Measurements from ENCODE around the gene APBB2. TPM values are rescaled to one million over a fixed set of nuclear protein-coding genes. Genes with fewer than 3 reads are reported as not detected.
"Not testable (repeated sequence)": the region's sequence is repeated elsewhere in the genome, so short reads cannot be mapped to it uniquely, and the experiment has no call there.

The APBB2 gene
- total RNA-seq, 1 experiment from 2014 or later, result 29.7 TPM

GRCh38 chr4:41081847-41082246, 132.5 kb downstream of the APBB2 start:
- in situ Hi-C loops (cut with HindIII; ENCODE audit: low sequenced_read_pairs), result no loop called here
- no peak for DNase-seq (ENCODE audit: low spot score)

- in situ Hi-C loops (cut with HindIII; ENCODE audit: low sequenced_read_pairs), result no loop called here
- no peak for DNase-seq (ENCODE audit: low spot score)
Observed at GRCh38 chr4:41080976-41081375, 133.4 kb downstream of the APBB2 start.

- in situ Hi-C loops (cut with HindIII; ENCODE audit: low sequenced_read_pairs), result no loop called here
Observed at GRCh38 chr4:41079881-41080560, 134.3 kb downstream of the APBB2 start.

GRCh38 chr4:41077628-41078027, 136.7 kb downstream of the APBB2 start:
- DNase-seq (ENCODE audit: low spot score), result no peak
- in situ Hi-C loops (cut with HindIII; ENCODE audit: low sequenced_read_pairs), result no loop called here

More at GRCh38 chr4:41079881-41080560, 134.3 kb downstream of the APBB2 start:
- no peak for DNase-seq (ENCODE audit: low spot score)

GRCh38 chr4:41076481-41076880, 137.9 kb downstream of the APBB2 start:
- DNase-seq (ENCODE audit: low spot score), result no peak
- in situ Hi-C loops (cut with HindIII; ENCODE audit: low sequenced_read_pairs), result no loop called here

- in situ Hi-C loops (cut with HindIII; ENCODE audit: low sequenced_read_pairs), result no loop called here
Observed at GRCh38 chr4:41074215-41074614, 140.1 kb downstream of the APBB2 start.

GRCh38 chr4:41072021-41072777, 142.1 kb downstream of the APBB2 start:
- DNase-seq (ENCODE audit: low spot score), result no peak
- in situ Hi-C loops (cut with HindIII; ENCODE audit: low sequenced_read_pairs), result no loop called here

More at GRCh38 chr4:41074215-41074614, 140.1 kb downstream of the APBB2 start:
- no peak for DNase-seq (ENCODE audit: low spot score)

GRCh38 chr4:41070516-41071281, 143.6 kb downstream of the APBB2 start:
- in situ Hi-C loops (cut with HindIII; ENCODE audit: low sequenced_read_pairs), result no loop called here
- no peak for DNase-seq (ENCODE audit: low spot score)

GRCh38 chr4:41069838-41070237, 144.5 kb downstream of the APBB2 start:
- in situ Hi-C loops (cut with HindIII; ENCODE audit: low sequenced_read_pairs), result no loop called here
- DNase-seq (ENCODE audit: low spot score), result no peak

- in situ Hi-C loops (cut with HindIII; ENCODE audit: low sequenced_read_pairs), result no loop called here
- no peak for DNase-seq (ENCODE audit: low spot score)
Observed at GRCh38 chr4:41069257-41069656, 145.1 kb downstream of the APBB2 start.

- in situ Hi-C loops (cut with HindIII; ENCODE audit: low sequenced_read_pairs), result no loop called here
- no peak for DNase-seq (ENCODE audit: low spot score)
Observed at GRCh38 chr4:41067369-41067768, 147.0 kb downstream of the APBB2 start.

GRCh38 chr4:41066049-41066448, 148.3 kb downstream of the APBB2 start:
- in situ Hi-C loops (cut with HindIII; ENCODE audit: low sequenced_read_pairs), result no loop called here
- no peak for DNase-seq (ENCODE audit: low spot score)

- no peak for DNase-seq (ENCODE audit: low spot score)
- in situ Hi-C loops (cut with HindIII; ENCODE audit: low sequenced_read_pairs), result no loop called here
Observed at GRCh38 chr4:41065434-41066006, 148.8 kb downstream of the APBB2 start.

- no peak for DNase-seq (ENCODE audit: low spot score)
- in situ Hi-C loops (cut with HindIII; ENCODE audit: low sequenced_read_pairs), result no loop called here
Observed at GRCh38 chr4:41064953-41065352, 149.4 kb downstream of the APBB2 start.

- no peak for DNase-seq (ENCODE audit: low spot score)
- in situ Hi-C loops (cut with HindIII; ENCODE audit: low sequenced_read_pairs), result no loop called here
Observed at GRCh38 chr4:41061482-41062185, 152.7 kb downstream of the APBB2 start.

- DNase-seq (ENCODE audit: low spot score), result no peak
- in situ Hi-C loops (cut with HindIII; ENCODE audit: low sequenced_read_pairs), result no loop called here
Observed at GRCh38 chr4:41060352-41061334, 153.7 kb downstream of the APBB2 start.

- in situ Hi-C loops (cut with HindIII; ENCODE audit: low sequenced_read_pairs); DNase-seq (ENCODE audit: low spot score): not testable (repeated sequence)
Observed at GRCh38 chr4:41059411-41059810, 154.9 kb downstream of the APBB2 start.

GRCh38 chr4:41058426-41058825, 155.9 kb downstream of the APBB2 start:
- DNase-seq (ENCODE audit: low spot score), result no peak
- in situ Hi-C loops (cut with HindIII; ENCODE audit: low sequenced_read_pairs), result no loop called here

All from G401 (cell line).